Liver (tissue), 9 donors: ENCODE data around the gene CNST. TPM values are rescaled to one million over a fixed set of nuclear protein-coding genes. Genes with fewer than 3 reads are reported as not detected.
A peak's percentile ranks its signal among the peaks of the same experiment; 100 is the strongest.

ENCODE experiments used
- DNase-seq: peaks from one replicate; pipeline ENCODE4 v3.0.0-alpha.2; 2017; ENCODE audit warnings: low spot score
- H3K27ac ChIP-seq, 2 donors: one replicate each; pipeline ENCODE4 v1.7.0; 2013; ENCODE audit warnings: inconsistent platforms in 2 of 2, low read length in 2 of 2, control low read depth in 1 of 2, low read depth in 1 of 2, mild to moderate bottlenecking in 1 of 2
- H3K27me3 ChIP-seq, 4 donors: one replicate each; pipeline versions ENCODE4 v1.6.1 to v1.7.0; 2013; ENCODE audit warnings: low read length in 3 of 4, inconsistent platforms in 1 of 4, mild to moderate bottlenecking in 1 of 4, moderate library complexity in 1 of 4; ENCODE audit not compliant: control insufficient read depth in 4 of 4, insufficient read depth in 4 of 4
- H3K36me3 ChIP-seq, 4 donors: one replicate each; pipeline versions ENCODE4 v1.6.1 to v1.7.0; 2013; ENCODE audit warnings: low read length in 3 of 4, mild to moderate bottlenecking in 3 of 4, low read depth in 1 of 4, moderate library complexity in 1 of 4; ENCODE audit not compliant: control insufficient read depth in 4 of 4, insufficient read depth in 3 of 4
- H3K4me1 ChIP-seq, 4 donors: one replicate each; pipeline versions ENCODE4 v1.6.1 to v1.7.0; 2013; ENCODE audit warnings: low read length in 3 of 4, mild to moderate bottlenecking in 3 of 4, moderate library complexity in 1 of 4; ENCODE audit not compliant: control insufficient read depth in 4 of 4, insufficient read depth in 4 of 4
- H3K4me3 ChIP-seq, 3 donors: one replicate each; pipeline versions ENCODE4 v1.6.1 to v1.7.0; 2013; ENCODE audit warnings: low read length in 3 of 3, control low read depth in 1 of 3, low read depth in 1 of 3, mild to moderate bottlenecking in 1 of 3
- H3K9ac ChIP-seq, 2 donors: one replicate each; pipeline ENCODE4 v1.7.0; 2013; ENCODE audit warnings: low read length in 2 of 2, mild to moderate bottlenecking in 2 of 2, moderate library complexity in 2 of 2, control low read depth in 1 of 2, low read depth in 1 of 2
- H3K9me3 ChIP-seq, 4 donors: one replicate each; pipeline versions ENCODE4 v1.6.1 to v1.7.0; 2013; ENCODE audit warnings: low read length in 3 of 4; ENCODE audit not compliant: control insufficient read depth in 4 of 4
- EGR1 ChIP-seq, 2 donors: IDR thresholded peaks; 2 replicates each; pipeline ENCODE4 v1.6.1; 2016 to 2018; ENCODE audit warnings: antibody characterized with exemption in 2 of 2, low read depth in 2 of 2
- FOXA1 ChIP-seq: IDR thresholded peaks from 2 replicates; pipeline ENCODE4 v1.6.1; 2016; ENCODE audit warnings: antibody characterized with exemption
- FOXA2 ChIP-seq: IDR thresholded peaks from 2 replicates; pipeline ENCODE4 v1.6.1; 2016; ENCODE audit warnings: antibody characterized with exemption
- GABPA ChIP-seq, 2 donors: IDR thresholded peaks in 1 of 2; conservative IDR thresholded peaks in 1 of 2; 2 replicates each; pipeline ENCODE4 v1.6.1; 2016; ENCODE audit warnings: antibody characterized with exemption in 2 of 2, mild to moderate bottlenecking in 1 of 2, moderate library complexity in 1 of 2
- HNF4A ChIP-seq, 2 donors: conservative IDR thresholded peaks; 2 replicates each; pipeline ENCODE4 v1.6.1; 2016; ENCODE audit warnings: antibody characterized with exemption in 2 of 2, mild to moderate bottlenecking in 2 of 2
- HNF4G ChIP-seq: IDR thresholded peaks from 2 replicates; pipeline ENCODE4 v1.6.1; 2016; ENCODE audit warnings: antibody characterized with exemption
- JUND ChIP-seq, 2 donors: IDR thresholded peaks; 2 replicates each; pipeline ENCODE4 v1.6.1; 2016; ENCODE audit warnings: antibody characterized with exemption in 2 of 2
- NR2F2 ChIP-seq: IDR thresholded peaks from 2 replicates; pipeline ENCODE4 v1.6.1; 2016; ENCODE audit warnings: antibody characterized with exemption
- RAD21 ChIP-seq, 2 donors: IDR thresholded peaks; 2 replicates each; pipeline ENCODE4 v1.6.1; 2016; ENCODE audit warnings: antibody characterized with exemption in 2 of 2, mild to moderate bottlenecking in 2 of 2
- RXRA ChIP-seq, 2 donors: IDR thresholded peaks; 2 replicates each; pipeline ENCODE4 v1.6.1; 2017 to 2018; ENCODE audit warnings: antibody characterized with exemption in 2 of 2, mild to moderate bottlenecking in 1 of 2
- SP1 ChIP-seq: IDR thresholded peaks from 2 replicates; pipeline ENCODE4 v1.6.1; 2018; ENCODE audit warnings: antibody characterized with exemption, mild to moderate bottlenecking
- TAF1 ChIP-seq: conservative IDR thresholded peaks from 2 replicates; pipeline ENCODE4 v1.6.1; 2016; ENCODE audit warnings: antibody characterized with exemption, mild to moderate bottlenecking
- YY1 ChIP-seq: IDR thresholded peaks from 2 replicates; pipeline ENCODE4 v1.6.1; 2016; ENCODE audit warnings: antibody characterized with exemption, mild to moderate bottlenecking
- WGBS: extraction: QIAGEN DNeasy Blood & Tissue Kit; methylation state at CpG from one replicate; pipeline ENCODE4 v1.1.7; 2013; 5-methylcytosine and 5-hydroxymethylcytosine counted together
- polyA plus RNA-seq, 2 donors: library from polyadenylated mRNA; stranded (reverse) in 1 of 2; unstranded in 1 of 2; fragments of 200-250 nt in 1 of 2; fragments of >200 nt in 1 of 2; fragmentation: Nextera tagmentation in 1 of 2; extraction: Ambion mirVana in 1 of 2; gene quantifications; one replicate each; pipeline versions ENCODE4 v1.2.1 to v1.2.3, GENCODE V29; 2013 to 2015
- total RNA-seq, 2 donors: library from RNA; depleted of rRNA; stranded (reverse); fragments of >200 nt; gene quantifications; one replicate each; pipeline ENCODE4 v1.2.3, GENCODE V29; 2014
- TF ChIP-seq, protein P1 (sequence below): IDR thresholded peaks from 2 replicates; pipeline ENCODE4 v1.6.1; 2016; ENCODE audit warnings: antibody characterized with exemption
- TF ChIP-seq, protein P2 (sequence below): fragments of 150-350 bp; IDR thresholded peaks from 2 replicates; pipeline ENCODE4 v1.5.1; 2017; ENCODE audit warnings: improper control_type of control experiment, low read depth, low read length; ENCODE audit not compliant: missing input control
- TF ChIP-seq, protein P3 (sequence below): IDR thresholded peaks from 2 replicates; pipeline ENCODE4 v1.6.1; 2016; ENCODE audit warnings: antibody characterized with exemption
- TF ChIP-seq, protein P4 (sequence below): IDR thresholded peaks from 2 replicates; pipeline ENCODE4 v1.6.1; 2016; ENCODE audit warnings: antibody characterized with exemption, mild to moderate bottlenecking
- TF ChIP-seq, protein P5 (sequence below): IDR thresholded peaks from 2 replicates; pipeline ENCODE4 v1.6.1; 2016; ENCODE audit warnings: antibody characterized with exemption
- donor health status: healthy.
- donor health status: healthy.
- donor health status: healthy.
- donor health status: healthy.
- donor health status: healthy.

The CNST gene
- total and polyA plus RNA-seq, 4 donors, result 6.1 to 36.3 (median 12.1) TPM

DNA sequence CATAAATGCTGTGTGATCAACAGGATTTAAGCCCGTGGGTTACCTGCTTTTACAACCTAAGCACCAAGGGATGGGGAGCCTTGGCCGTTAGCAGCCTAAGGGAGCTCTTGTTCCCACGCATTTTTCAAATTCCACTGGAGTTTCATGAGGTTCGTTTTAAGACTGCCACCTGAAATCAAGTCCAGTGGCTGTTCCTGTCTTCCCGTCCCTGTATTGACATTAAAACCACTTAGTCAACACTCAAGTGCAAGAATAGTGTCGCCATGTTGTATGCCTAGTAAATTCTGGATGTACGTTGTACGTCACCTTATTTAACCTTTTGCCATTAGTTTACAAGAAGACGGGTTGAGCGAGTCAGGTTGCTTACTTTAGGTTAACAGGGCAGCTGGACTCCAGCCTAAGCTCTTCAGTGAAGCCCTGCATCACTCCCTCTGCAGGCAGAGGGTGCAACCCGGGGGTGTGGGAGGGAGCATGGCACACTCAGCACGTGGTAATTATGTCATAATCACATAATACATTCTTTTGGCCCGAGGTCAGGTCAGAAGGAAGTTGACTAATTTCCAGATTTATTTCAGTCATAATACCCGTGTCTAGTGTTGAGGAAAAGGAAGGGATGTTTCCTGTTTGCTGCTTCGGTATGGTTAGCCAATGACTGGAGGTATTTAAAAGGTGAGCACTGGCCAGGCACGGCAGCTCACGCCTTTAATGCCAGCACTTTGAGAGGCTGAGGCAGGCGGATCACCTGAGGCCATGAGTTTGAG is 42.5 kb downstream of the CNST start:
- TF ChIP-seq NR2F2 (peak; percentile 89), FOXA1 (no peak), EGR1 (IDR thresholded peaks at IDR 0.05; ENCODE audit: low read depth in 2 of 2) (peak in 1 of 2 donors; percentile 31), FOXA2 (no peak), JUND (IDR thresholded peaks at IDR 0.05) (no peak), TAF1 (no peak), SP1 (peak; percentile 29), HNF4A (conservative IDR thresholded peaks at IDR 0.05) (peak in 1 of 2 donors; percentile 20), YY1 (peak; percentile 47), GABPA (IDR thresholded peaks at IDR 0.05 in 1 of 2, conservative IDR thresholded peaks at IDR 0.05 in 1 of 2) (peak; percentile 14 to 56), HNF4G (no peak), RAD21 (IDR thresholded peaks at IDR 0.05) (peak; percentile 41 to 60), RXRA (IDR thresholded peaks at IDR 0.05) (peak; percentile 64 to 67)
- TF ChIP-seq, protein P1, sequence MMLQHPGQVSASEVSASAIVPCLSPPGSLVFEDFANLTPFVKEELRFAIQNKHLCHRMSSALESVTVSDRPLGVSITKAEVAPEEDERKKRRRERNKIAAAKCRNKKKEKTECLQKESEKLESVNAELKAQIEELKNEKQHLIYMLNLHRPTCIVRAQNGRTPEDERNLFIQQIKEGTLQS, result peak; percentile 22
- TF ChIP-seq, protein P2, sequence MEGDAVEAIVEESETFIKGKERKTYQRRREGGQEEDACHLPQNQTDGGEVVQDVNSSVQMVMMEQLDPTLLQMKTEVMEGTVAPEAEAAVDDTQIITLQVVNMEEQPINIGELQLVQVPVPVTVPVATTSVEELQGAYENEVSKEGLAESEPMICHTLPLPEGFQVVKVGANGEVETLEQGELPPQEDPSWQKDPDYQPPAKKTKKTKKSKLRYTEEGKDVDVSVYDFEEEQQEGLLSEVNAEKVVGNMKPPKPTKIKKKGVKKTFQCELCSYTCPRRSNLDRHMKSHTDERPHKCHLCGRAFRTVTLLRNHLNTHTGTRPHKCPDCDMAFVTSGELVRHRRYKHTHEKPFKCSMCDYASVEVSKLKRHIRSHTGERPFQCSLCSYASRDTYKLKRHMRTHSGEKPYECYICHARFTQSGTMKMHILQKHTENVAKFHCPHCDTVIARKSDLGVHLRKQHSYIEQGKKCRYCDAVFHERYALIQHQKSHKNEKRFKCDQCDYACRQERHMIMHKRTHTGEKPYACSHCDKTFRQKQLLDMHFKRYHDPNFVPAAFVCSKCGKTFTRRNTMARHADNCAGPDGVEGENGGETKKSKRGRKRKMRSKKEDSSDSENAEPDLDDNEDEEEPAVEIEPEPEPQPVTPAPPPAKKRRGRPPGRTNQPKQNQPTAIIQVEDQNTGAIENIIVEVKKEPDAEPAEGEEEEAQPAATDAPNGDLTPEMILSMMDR, result no peak
- TF ChIP-seq, protein P3, sequence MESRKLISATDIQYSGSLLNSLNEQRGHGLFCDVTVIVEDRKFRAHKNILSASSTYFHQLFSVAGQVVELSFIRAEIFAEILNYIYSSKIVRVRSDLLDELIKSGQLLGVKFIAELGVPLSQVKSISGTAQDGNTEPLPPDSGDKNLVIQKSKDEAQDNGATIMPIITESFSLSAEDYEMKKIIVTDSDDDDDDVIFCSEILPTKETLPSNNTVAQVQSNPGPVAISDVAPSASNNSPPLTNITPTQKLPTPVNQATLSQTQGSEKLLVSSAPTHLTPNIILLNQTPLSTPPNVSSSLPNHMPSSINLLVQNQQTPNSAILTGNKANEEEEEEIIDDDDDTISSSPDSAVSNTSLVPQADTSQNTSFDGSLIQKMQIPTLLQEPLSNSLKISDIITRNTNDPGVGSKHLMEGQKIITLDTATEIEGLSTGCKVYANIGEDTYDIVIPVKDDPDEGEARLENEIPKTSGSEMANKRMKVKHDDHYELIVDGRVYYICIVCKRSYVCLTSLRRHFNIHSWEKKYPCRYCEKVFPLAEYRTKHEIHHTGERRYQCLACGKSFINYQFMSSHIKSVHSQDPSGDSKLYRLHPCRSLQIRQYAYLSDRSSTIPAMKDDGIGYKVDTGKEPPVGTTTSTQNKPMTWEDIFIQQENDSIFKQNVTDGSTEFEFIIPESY, result no peak
- TF ChIP-seq, protein P4, sequence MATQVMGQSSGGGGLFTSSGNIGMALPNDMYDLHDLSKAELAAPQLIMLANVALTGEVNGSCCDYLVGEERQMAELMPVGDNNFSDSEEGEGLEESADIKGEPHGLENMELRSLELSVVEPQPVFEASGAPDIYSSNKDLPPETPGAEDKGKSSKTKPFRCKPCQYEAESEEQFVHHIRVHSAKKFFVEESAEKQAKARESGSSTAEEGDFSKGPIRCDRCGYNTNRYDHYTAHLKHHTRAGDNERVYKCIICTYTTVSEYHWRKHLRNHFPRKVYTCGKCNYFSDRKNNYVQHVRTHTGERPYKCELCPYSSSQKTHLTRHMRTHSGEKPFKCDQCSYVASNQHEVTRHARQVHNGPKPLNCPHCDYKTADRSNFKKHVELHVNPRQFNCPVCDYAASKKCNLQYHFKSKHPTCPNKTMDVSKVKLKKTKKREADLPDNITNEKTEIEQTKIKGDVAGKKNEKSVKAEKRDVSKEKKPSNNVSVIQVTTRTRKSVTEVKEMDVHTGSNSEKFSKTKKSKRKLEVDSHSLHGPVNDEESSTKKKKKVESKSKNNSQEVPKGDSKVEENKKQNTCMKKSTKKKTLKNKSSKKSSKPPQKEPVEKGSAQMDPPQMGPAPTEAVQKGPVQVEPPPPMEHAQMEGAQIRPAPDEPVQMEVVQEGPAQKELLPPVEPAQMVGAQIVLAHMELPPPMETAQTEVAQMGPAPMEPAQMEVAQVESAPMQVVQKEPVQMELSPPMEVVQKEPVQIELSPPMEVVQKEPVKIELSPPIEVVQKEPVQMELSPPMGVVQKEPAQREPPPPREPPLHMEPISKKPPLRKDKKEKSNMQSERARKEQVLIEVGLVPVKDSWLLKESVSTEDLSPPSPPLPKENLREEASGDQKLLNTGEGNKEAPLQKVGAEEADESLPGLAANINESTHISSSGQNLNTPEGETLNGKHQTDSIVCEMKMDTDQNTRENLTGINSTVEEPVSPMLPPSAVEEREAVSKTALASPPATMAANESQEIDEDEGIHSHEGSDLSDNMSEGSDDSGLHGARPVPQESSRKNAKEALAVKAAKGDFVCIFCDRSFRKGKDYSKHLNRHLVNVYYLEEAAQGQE, result no peak
- TF ChIP-seq, protein P5, sequence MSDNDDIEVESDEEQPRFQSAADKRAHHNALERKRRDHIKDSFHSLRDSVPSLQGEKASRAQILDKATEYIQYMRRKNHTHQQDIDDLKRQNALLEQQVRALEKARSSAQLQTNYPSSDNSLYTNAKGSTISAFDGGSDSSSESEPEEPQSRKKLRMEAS, result peak; percentile 84
- 43% methylated on average over 18 of the region's 18 CpGs for WGBS
- Histone ChIP-seq H3K27ac (peak overlapping the region; percentile 65 to 69), H3K27me3 (no peaks in the 10 kb centered on the region), H3K36me3 (peaks cover 0 to 3% (median 0%) of the 10 kb centered on the region in 4 donors), H3K9ac (no peak overlapping the region), H3K4me3 (no peak overlapping the region), H3K9me3 (no peaks in the 10 kb centered on the region), H3K4me1 (peaks cover 0 to 7% (median 5%) of the 10 kb centered on the region in 4 donors)
- no peak for DNase-seq
